LNCAP (cell line): ENCODE results near the gene REPIN1.

ENCODE experiments used
- CTCF ChIP-seq: fragments of 450-650 bp; IDR thresholded peaks from 2 replicates; pipeline ENCODE4 v1.5.1; 2017; ENCODE audit warnings: mild to moderate bottlenecking

Gene REPIN1

GRCh38 chr7:150404805-150405583 is 36.4 kb downstream of the REPIN1 start:
- TF ChIP-seq CTCF, result peak; percentile 35; the same call in 1 of the 2 replicates

- TF ChIP-seq CTCF, result no peak
Measured at GRCh38 chr7:150405584-150406311, 37.1 kb downstream of the REPIN1 start.

GRCh38 chr7:150406312-150406566 is 37.6 kb downstream of the REPIN1 start:
- no peak for TF ChIP-seq CTCF

- TF ChIP-seq CTCF, result no peak
Measured at GRCh38 chr7:150406567-150407421, 38.2 kb downstream of the REPIN1 start.

- no peak for TF ChIP-seq CTCF
Measured at GRCh38 chr7:150407588-150408392, 39.2 kb downstream of the REPIN1 start.

GRCh38 chr7:150408393-150409299 is 40.0 kb downstream of the REPIN1 start:
- TF ChIP-seq CTCF, result no peak
